ENCODE data around the gene SH2D3A. TPM values are rescaled to one million over a fixed set of nuclear protein-coding genes. Genes with fewer than 3 reads are reported as not detected.
"Not testable (repeated sequence)": the region's sequence is repeated elsewhere in the genome, so short reads cannot be mapped to it uniquely, and the experiment has no call there.

The SH2D3A gene
- total and polyA plus RNA-seq, 11 donors: 0.08 to 0.56 (median 0.25) TPM; not detected in 6

DNA sequence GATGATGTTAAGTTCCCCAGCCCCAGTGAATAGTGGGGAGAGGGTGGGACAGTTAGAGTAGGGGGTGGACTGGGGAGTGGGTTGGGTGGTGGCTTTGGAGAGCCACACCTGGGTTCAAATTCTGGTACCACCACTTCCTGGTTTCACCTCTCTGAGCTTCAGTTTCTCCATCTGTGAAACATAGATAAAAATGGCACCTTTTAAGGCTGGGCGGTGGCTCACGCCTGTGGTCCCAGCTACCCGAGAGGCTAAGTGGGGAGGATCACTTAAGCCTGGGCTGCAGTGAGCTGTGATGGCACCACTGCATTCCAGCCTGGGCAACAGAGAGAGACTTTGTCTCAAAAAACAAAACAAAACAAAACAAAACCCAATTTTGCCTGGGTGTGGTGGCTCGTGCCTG lies 11.2 kb upstream of the SH2D3A start:
- H3K36me3 ChIP-seq: peaks cover 0 to 20% (median 0%) of the 10 kb centered on the region in 9 donors
- H3K4me1 ChIP-seq: peaks cover 0 to 27% (median 0%) of the 10 kb centered on the region in 12 donors
- no peaks in the 10 kb centered on the region for H3K9me3 ChIP-seq
- H3K27ac ChIP-seq: no peak overlapping the region
- intact Hi-C loops (cut with DNase I): loop anchor here in 1 of 10 donors (10.0 kb wide), 1 partner anchor 134 kb away; no protein-coding TSS in a partner anchor
- 61 to 81% (median 75%) methylated on average over 4 of the region's 4 CpGs for WGBS, 4 donors
- ATAC-seq: no peak
- H3K4me3 ChIP-seq: no peak overlapping the region
- TF ChIP-seq, protein P1, sequence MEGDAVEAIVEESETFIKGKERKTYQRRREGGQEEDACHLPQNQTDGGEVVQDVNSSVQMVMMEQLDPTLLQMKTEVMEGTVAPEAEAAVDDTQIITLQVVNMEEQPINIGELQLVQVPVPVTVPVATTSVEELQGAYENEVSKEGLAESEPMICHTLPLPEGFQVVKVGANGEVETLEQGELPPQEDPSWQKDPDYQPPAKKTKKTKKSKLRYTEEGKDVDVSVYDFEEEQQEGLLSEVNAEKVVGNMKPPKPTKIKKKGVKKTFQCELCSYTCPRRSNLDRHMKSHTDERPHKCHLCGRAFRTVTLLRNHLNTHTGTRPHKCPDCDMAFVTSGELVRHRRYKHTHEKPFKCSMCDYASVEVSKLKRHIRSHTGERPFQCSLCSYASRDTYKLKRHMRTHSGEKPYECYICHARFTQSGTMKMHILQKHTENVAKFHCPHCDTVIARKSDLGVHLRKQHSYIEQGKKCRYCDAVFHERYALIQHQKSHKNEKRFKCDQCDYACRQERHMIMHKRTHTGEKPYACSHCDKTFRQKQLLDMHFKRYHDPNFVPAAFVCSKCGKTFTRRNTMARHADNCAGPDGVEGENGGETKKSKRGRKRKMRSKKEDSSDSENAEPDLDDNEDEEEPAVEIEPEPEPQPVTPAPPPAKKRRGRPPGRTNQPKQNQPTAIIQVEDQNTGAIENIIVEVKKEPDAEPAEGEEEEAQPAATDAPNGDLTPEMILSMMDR (IDR thresholded peaks at IDR 0.05): no peak
- TF ChIP-seq POLR2A (IDR thresholded peaks at IDR 0.05): no peak
- H3K27me3 ChIP-seq: peaks cover 0 to 5% (median 0%) of the 10 kb centered on the region in 9 donors
- DNase-seq: no peak

DNA sequence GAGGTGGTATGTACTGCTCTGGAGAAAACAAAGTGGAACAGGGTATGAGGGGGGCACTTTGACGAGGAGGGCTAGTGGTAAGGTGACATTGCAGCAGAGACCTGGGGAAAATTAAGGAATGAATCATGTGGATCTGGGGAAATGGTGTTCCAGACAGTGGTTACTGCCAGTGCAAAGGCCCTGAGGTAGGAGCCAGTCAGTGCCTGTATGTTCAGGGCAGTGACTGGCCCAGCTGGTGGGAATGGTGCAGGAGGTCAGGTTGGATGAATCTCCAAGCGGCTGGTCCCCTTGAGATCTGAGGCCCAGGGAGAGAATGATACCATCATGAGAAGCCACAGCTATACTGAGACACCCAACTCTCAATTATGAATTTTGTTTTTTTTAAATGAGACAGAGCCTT lies 10.2 kb upstream of the SH2D3A start:
- Histone ChIP-seq H3K4me3 (no peak overlapping the region), H3K9me3 (no peaks in the 10 kb centered on the region), H3K36me3 (peaks cover 0 to 19% (median 0%) of the 10 kb centered on the region in 9 donors), H3K27me3 (no peaks in the 10 kb centered on the region), H3K4me1 (peaks cover 0 to 27% (median 0%) of the 10 kb centered on the region in 12 donors), H3K27ac (no peak overlapping the region)
- 78 to 97% (median 85%) methylated on average over 2 of the region's 2 CpGs for WGBS, 4 donors
- intact Hi-C loops (cut with DNase I): loop anchor here in 1 of 10 donors (10.0 kb wide), 1 partner anchor 133 kb away; no protein-coding TSS in a partner anchor
- TF ChIP-seq, protein P1 (IDR thresholded peaks at IDR 0.05): no peak
- no peak for TF ChIP-seq POLR2A (IDR thresholded peaks at IDR 0.05)
- DNase-seq (no peak), ATAC-seq (no peak)

DNA sequence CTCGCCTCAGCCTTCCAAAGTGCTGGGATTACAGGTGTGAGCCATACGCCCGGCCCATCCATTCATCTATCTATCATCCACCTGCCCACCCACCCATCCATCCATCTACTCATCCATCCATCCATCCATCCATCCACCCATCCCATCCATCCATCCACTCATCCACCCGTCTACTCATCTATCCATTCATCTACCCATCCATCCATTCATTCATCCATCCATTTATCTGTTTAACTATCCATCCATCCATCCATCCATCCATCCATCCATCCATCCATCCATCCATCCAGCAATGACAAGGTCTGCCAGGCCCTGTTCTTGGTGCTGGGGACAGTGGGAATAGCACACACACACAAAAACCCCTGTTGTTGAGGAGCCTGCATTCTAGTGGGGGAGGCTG lies 9.8 kb upstream of the SH2D3A start:
- 86 to 90% (median 87%) methylated on average over 4 of the region's 4 CpGs for WGBS, 4 donors
- no peak for ATAC-seq

DNA sequence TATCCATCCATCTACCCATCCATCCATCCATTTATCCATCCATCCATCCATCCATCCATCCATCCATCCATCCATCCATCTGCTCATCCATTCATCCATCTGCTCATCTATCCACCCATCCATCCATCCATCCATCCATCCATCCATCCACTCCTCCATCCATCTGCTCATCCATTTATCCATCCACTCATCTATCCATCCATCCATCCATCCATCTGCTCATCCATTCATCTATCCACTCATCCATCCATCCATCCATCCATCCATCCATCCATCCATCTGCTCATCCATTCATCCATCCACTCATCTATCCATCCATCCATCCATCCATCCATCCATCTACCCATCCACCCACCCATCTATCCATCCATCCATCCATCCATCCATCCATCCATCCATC lies 8.8 kb upstream of the SH2D3A start:
- not testable (repeated sequence) for ATAC-seq, DNase-seq, H3K36me3 ChIP-seq, H3K27me3 ChIP-seq, H3K9me3 ChIP-seq, H3K4me3 ChIP-seq, H3K27ac ChIP-seq
- peaks cover 0 to 21% (median 0%) of the 10 kb centered on the region in 12 donors for H3K4me1 ChIP-seq
- intact Hi-C loops (cut with DNase I): loop anchor here in 1 of 10 donors (10.0 kb wide), 1 partner anchor 131 kb away; no protein-coding TSS in a partner anchor

More for the DNA sequence above, 9.8 kb upstream of the SH2D3A start:
- no peak for DNase-seq
- TF ChIP-seq POLR2A (IDR thresholded peaks at IDR 0.05): no peak
- TF ChIP-seq, protein P1 (IDR thresholded peaks at IDR 0.05): no peak
- Histone ChIP-seq H3K27me3 (peaks cover 0 to 4% (median 0%) of the 10 kb centered on the region in 9 donors), H3K4me3 (no peak overlapping the region), H3K27ac (no peak overlapping the region), H3K4me1 (peaks cover 0 to 27% (median 0%) of the 10 kb centered on the region in 12 donors), H3K9me3 (no peaks in the 10 kb centered on the region), H3K36me3 (peaks cover 0 to 15% (median 0%) of the 10 kb centered on the region in 9 donors)
- intact Hi-C loops (cut with DNase I): loop anchor here in 1 of 10 donors (10.0 kb wide), 1 partner anchor 132 kb away; no protein-coding TSS in a partner anchor
